Measurements from ENCODE around the gene DLG5.

Gene DLG5

DNA sequence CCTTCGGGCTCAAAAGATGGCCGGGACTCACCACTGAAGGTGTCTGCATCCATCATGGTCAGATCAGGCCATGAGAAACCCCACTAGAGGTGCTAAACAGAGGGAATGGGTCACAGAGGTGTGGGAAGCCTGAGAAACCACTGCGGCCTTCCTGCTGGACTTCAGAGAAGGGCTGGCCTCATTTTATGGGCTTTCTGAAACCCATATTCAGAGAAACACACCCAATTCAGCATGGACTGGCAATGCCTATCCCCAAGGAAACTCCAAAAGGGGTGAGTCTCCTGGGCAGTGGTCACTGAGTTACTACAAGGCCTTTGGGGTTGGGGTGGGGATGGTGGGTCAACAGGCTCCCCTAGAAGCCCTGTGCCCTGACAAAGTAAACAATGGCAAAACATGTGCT lies 58.0 kb downstream of the DLG5 start:
- no peak for DNase-seq (ENCODE audit: low read depth in 3 of 3, low spot score in 1 of 3)

DNA sequence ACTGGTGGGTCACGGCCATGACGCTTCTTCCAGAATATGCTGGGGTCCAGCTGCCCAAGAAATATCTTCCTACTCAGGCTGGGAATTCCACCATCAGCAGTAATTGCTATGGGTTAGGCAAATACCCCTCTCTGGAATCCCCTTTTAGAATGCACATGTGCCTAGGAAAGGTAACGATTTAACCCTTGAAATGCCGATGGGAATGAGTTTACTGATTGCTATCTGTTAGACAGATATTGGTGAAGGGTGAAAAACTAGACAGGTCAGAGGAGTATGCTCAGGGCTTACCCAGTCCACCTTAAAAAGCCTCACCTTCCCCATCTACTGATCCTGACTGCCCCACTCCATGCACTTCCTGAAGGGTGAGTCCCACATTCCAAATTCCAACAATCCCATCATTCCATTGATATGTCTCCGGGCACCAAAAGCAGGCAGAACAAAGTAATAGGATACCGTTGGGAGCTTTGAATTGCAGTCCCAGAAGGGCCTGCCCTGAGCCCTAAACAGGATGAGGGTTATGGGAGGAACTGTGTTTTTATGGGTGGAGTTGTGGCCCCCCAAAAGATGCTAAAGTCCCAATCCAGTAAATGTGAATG lies 59.3 kb downstream of the DLG5 start:
- no peak for DNase-seq (ENCODE audit: low read depth in 3 of 3, low spot score in 1 of 3)

DNA sequence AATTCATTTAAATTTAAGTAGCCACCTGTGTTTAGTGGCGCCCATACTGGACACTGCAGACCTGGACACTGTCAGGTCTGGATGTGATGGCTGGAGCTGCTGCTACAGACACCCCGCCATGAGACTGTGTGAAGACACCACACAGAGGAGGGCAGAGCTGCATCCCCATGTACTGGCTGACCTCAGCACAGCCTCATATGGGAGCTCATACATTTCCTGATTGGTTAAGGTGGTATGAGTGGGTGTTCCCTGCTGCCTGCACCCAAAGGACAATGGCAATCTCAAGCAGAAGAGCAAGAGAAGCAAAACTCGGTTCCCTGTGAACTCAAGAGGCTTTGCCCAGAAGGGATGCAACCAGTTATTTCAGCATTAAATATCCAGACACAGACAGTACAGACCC lies 60.0 kb downstream of the DLG5 start:
- DNase-seq (ENCODE audit: low read depth in 3 of 3, low spot score in 1 of 3), result no peak

DNA sequence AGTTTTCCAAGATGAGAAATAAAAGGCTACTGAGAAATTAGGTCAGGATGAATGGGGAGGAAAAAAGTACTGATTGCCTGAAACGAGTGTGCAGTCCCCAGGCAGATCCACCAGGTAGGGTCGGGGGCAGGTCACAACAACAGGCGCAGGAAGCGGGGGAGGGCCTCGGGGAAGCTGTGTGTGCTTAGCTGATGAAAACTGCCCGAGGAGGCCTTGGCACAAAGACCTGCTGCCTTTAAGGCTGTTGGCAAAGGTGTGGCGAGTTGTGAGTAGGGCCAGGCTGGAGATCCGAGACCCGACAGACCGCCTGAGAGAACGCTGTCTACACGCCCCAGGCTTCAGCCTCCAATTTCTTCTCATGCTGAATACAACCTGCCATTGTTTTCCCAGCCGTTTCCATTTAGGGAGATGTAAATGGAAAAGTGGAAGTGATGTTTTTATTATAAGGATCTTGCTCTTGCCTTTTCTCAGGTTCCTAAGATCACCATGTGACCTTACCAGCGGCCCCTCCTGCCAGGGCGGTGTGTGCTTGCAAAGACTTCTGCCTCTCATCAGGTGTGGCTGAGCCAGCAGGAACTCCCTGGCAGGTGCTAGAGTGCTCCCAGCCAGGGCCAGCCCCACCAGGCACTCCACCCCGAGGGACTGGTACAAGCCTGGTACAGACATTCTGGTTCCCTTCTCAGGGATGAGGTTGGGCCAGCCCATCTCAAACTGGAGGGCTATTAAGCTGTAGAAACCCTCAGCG lies 60.8 kb downstream of the DLG5 start:
- DNase-seq (ENCODE audit: low read depth in 3 of 3, low spot score in 1 of 3), result no peak

DNA sequence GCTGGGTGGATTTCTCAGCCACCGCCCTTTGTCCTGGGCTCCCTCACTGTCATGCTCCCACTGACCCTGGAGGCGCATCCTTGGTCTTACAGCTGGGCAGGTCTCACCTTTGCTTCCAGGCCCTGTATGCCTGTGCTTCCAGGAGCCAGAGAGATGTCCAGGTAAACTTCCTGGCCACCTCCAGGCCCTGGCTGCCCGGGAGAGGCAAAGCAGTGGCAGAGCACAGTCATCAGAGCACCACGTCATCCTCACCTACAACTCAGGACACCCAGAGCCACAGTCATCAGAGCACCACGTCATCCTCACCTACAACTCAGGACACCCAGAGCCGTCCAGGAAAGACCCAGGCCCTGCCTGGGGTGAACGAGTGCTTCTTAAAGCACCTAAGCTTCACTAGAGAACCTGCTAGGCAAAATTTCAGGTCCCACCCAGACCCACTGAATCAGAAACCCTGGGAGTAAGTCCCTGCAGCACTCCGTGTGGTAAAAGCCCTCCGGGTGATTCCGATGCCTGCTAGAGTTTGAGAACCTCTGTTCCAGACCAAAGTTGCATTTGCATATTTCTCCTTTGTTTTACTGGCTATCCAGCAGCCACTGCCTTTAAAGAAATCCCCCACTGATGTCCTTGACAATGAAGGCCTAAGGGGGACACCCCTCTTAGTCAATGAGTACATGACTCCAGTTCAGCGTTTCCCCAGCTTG lies 62.3 kb downstream of the DLG5 start:
- no peak for DNase-seq (ENCODE audit: low read depth in 3 of 3, low spot score in 1 of 3)

DNA sequence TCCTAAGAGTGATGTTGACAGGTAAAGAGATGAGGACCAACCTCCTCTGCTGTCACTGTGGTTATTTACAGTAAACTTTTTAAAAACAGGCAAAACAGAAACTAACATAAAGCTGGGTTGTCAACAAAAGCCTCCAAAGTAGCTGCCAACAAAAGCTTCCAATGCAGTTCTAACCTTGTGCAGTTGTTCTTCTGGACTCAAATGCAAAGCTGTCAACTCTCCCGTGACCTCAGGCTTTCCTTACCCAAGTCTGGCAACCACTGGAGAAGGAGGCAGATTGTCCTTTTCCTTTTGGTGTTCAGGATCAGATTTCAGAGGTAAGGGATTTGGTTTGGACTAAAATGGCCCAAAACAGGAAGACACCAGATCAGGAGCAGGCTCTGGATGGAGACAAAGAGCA lies 63.1 kb downstream of the DLG5 start:
- DNase-seq (ENCODE audit: low read depth in 3 of 3, low spot score in 1 of 3), result no peak

DNA sequence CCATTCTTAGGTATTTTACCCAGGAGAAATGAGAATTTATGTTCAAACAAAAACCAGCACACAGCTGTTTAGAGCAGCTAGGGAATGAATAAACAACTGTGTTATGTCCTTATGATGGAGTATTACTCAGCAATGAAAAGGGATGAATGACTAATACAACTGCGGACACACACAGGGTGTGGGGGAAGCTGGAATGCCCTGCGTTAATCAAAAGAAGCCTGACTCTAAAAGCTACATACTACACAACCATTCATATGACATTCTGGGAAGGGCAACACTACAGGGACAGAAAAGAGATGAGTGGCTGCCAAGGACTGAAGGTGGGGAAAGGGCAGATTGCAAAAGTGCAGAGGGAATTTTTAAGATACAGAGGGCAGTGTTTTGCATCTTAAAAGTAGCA lies 64.0 kb downstream of the DLG5 start:
- DNase-seq (ENCODE audit: low read depth in 3 of 3, low spot score in 1 of 3), result no peak

DNA sequence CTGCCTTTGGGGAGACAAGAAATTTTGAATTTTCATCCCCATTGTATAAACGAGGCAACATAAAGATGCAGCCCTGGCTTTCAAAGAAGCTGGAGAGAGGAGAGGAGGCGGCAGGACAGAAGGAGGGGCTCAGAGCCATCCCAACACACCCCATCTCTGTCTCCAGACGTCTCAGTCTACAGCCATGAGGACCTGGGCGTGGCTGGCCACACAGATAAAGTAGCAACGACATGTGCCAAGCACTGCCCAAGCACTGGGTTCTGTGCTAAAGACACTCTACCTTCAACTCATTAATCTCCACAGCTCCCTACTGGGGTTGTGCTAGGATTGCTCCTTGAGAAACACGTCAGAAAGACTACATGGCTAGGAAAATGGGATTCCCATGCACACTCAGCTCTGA lies 65.2 kb downstream of the DLG5 start:
- DNase-seq (ENCODE audit: low read depth in 3 of 3, low spot score in 1 of 3), result no peak

DNA sequence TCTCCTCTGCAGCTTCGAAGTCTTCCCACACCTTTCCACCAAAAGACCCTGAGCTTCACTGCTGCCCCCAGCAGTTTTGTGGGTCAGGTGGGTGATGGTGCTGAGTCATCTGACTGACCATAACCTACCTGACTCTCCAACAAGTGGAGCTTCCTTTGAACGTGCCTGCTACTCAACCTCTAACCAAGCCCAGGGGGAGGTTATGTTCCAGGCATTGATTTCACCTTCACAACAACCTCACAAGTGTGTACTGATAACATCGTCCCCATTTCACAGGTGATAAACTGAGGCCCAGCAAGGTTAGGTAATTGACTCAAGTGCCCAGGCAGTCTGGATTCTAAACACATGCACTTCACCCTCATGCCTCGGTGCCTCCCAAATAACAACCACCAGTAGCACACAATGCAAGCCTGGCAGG lies 66.7 kb downstream of the DLG5 start:
- DNase-seq (ENCODE audit: low read depth in 3 of 3, low spot score in 1 of 3), result no peak

DNA sequence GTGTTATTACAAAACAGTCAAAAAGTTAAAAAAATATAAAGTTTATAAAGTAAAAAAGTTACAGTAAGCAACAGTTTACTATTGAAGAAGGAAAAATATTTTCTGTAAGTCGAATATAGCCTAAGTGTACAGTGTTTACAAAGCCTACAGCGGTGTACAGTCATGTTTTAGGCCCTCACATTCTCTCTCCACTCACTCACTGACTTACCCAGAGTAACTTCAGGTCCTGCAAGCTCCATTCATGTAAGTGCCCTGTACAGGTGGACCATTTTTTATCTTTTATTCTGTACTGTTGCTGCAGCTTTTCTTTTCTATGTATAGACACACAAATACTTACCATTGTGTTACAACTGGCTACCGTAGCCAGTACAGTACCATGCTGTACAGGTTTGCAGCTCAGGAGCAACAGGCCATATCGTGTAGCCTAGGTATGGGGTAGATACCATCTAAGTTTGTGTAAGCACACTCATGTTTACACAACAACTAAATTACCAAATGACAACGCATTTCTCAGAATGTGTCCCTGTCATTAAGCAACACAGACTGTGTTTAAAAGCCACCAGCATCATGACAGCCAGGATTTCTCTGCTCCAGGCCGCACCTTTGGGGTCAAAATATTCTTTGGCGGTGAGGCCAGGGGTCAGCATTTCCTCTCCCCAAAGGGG lies 67.2 kb downstream of the DLG5 start:
- no peak for DNase-seq (ENCODE audit: low read depth in 3 of 3, low spot score in 1 of 3)

DNA sequence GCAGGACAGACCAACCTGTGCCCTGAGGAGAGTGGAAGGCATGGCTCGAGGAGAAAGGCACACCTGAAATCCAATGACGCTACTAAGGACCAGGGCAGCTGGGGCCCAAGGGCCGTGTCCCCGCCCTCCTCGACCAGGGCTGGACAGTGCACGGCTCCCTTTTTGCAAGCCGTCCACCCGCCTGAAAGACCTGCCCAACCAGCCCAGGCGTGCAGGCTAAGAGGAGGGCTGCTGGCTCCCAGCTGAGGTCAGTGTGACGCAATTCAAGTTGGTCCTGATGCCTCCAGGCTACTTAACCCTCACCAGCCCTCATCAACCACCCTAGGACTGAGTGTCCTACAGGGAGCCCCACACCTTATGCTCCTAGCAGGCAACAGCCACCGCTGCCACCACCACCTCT lies 69.3 kb downstream of the DLG5 start:
- DNase-seq (ENCODE audit: low read depth in 3 of 3, low spot score in 1 of 3), result no peak

DNA sequence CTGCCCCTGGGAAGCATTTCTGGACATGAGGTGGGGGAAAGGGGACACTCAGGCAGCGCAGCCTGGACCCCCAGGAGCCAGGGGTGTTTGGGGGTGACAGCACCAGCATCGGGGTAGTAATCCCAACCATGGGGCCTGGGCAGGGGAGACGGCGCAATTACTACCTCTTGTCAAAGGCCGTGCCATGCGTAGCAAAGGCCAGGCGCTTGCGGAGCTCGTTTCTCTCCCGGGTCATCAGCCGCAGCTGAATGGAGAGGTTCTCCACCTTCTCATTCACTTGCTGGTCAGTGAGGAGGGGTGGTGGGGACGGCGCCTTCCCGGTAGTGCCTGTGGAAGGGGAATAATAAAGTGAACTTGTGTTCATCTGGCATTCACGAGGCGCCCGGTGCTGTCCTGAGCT lies 70.0 kb downstream of the DLG5 start:
- DNase-seq (ENCODE audit: low read depth in 3 of 3, low spot score in 1 of 3), result no peak

DNA sequence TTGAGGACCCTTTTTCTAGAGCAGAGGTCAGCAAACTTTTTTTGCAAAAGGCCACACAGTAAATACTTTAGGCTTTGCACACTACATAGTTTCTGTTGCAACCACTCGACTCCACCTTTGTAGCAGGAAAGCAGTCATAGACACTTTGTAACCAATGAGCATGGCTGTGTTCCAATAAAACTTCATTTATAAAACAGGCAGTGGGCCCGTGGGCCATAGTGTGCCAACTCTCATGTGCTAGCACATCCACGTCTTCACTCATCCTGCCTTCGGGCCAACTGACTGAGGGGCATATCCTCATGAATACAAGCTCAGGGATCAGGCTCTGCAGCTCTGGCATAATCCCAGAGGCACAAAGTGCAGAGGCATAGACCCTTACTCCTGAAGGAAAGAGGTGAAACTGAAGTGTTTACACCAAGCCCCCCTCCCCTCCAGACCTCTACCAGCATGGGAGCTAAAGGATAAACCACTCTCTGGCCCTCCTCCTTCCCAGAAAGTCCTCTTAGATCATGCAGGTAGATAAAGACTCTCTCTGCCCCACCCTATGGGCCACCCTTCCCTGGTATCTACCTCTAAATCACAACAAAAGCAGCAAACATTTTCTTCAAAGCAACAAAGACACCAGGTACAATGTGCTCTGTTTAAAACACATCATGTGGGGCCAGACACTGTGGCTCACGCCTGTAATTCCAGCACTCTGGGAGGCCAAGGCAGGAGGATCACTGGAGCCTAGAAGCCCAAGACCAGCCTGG lies 71.0 kb downstream of the DLG5 start:
- DNase-seq (ENCODE audit: low read depth in 3 of 3, low spot score in 1 of 3), result no peak

DNA sequence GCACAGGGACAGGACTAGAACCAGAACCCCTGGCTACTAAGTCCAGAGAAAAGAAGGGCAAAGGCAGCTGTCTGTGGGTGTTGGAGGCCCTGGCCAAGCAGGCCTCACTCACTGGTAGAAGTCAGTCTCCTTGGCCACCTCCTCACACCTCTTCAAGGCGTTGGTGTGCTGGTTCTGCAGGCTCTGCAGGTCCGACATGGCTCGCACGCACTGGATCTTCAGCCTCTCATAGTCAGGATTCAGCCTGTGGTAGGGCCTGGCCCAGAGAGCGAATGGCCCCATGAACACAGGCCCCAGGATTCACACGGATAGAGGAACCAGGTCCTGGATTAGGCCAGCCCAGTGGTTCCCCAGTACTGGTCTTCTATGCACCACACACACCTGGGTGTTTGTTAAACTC lies 72.4 kb downstream of the DLG5 start:
- DNase-seq (ENCODE audit: low read depth in 3 of 3, low spot score in 1 of 3), result no peak

DNA sequence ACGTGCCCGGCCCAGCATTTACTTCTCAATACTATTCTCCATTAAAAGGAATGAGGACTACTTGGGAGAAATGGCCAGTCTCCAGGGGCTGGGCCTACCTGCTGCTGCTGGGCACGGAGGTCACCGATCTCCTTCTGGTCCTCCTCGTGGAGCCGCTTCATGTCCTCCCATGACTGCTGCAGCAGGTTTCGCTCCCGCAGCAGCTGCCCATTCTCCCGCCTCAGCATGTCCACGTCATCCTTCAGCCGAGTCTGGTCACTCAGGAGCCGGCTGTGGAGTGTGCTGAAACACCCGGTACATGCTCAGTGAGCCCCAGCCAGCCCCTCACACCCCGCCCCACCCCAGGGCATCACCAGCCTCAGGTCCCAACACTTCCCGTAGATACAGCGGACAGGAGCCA lies 73.3 kb downstream of the DLG5 start:
- DNase-seq (ENCODE audit: low read depth in 3 of 3, low spot score in 1 of 3), result no peak

DNA sequence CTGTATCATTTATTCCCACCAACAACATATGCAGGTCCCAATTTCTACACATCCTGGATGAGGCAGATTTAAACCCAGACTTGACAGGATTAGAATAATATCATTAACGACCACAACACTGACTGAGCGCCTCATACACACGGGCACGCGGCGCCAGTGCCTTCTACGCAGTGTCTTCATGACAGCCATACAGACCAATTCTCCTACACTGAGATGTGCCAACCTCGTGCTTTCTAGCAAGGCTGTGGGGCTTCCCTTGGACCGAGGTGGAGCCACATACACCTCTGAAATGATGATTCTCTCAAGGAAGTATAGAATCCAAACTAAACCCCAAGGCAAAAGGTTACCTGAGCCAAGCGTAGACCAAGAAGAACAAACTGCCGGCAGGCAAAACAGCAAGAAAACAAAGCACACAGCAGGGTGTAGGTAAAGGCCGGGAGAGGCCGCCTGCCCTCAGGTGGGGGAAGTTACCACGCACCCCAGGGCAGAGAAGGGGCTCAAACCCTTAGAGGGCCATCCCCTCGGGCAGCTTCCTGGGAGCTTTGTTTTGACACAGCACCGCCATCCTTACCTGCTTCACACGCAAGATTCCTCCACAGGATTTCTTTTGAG lies 75.8 kb downstream of the DLG5 start:
- DNase-seq (ENCODE audit: low read depth in 3 of 3, low spot score in 1 of 3), result no peak

DNA sequence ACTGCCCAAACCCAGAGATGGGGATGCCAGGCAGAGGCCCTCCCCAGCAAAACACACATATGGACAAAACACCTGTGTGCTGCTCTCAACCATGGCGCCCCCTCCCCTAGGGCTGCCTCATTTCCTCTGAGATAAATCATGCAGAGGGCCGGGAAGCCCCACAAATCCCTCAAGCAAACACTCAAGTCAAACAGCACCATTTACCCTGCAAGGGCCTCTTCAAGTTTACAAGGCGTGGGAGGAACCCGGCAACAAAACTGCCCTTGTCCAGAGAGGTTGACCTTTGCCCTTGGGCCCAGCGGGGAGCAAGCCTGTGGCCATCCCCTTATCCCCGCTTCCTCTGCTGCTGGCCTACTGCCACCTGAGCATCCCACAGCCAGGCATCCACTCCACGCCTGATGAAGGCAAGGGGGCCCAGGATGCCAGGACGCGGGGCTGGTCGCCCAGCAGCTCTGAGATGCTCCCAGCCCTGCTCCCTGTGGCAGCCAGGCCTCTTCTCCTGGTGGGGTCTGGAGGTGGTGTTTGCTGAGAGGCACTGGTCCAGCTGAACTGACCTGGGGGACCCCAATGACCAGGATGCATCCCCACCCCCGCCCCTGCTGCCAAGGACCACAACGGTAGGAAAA lies 77.4 kb downstream of the DLG5 start:
- no peak for DNase-seq (ENCODE audit: low read depth in 3 of 3, low spot score in 1 of 3)

DNA sequence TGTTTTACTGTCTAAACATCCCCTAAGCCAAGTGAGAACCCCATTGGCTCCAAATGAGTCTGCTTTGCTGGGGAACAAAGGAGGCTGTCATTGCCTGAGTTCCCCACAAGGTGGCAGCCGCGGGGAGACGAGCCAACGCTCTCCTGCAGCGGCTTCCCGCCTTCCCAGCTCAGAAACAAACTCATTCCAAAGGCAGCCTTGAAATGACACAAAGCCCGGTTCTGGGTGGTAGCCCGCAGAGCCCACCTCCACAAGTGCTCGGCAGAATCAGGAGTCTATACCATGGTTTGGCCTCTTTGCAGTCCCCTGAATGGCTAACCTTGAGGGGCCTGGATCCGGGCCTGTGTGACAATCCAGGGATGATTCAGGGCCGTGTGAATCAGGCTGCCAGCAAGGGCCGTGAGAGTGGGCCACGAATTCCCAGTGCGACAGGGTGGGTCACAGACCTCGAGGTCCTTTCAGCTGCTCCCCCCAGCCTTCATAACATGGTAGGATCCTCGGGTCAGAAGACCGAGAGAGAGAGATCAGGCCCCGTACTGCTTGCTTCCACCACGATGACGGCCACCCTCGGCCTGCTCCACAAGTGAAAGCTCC lies 79.7 kb downstream of the DLG5 start:
- DNase-seq (ENCODE audit: low read depth in 3 of 3, low spot score in 1 of 3), result peak in 2 of 3 donors; percentile 20 to 56

DNA sequence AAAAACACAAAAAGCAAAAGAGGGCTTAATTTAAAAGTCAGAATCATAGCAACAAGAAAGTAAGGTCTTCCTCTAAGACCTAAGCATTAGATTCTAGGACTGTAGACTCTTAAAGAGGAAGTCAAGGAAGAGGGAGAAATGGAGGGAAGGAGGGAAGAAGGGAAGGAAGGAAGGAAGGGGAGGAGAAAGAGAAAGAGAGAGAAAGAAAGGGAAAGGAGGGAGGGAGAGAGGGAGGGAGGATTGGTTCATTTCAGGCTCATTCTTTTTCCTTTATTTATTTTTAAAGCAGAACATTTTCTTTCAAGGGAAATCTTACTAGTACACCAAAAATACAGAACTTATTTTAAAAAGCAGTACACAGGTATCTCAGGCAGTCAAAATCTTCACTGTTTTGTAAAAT lies 81.1 kb downstream of the DLG5 start:
- no peak for DNase-seq (ENCODE audit: low read depth in 3 of 3, low spot score in 1 of 3)

Data from stimulated activated CD4-positive, alpha-beta T cell treated with anti-CD3 and anti-CD28 coated beads, TNF-alpha, amount 100 ng/mL, for 1 hour (primary cell).